ENCODE results near the gene AADACL4. TPM values are rescaled to one million over a fixed set of nuclear protein-coding genes. Genes with fewer than 3 reads are reported as not detected.

The AADACL4 gene
- total and polyA plus RNA-seq, 2 of the 8 experiments (the other 6 are each of a cell fraction or from before 2014, with no cell fraction given): 0.08 TPM; not detected in 1

- Histone ChIP-seq H3K56ac (replicated peaks; ENCODE audit: insufficient read length, low read depth, low read length) (no peak overlapping the region), H3K4me3 (ENCODE audit: extremely low read depth in 1 of 4, insufficient read depth in 2 of 4, low read depth in 3 of 4, low read length in 4 of 4) (no peak overlapping the region), H4K8ac (ENCODE audit: extremely low read depth, insufficient read depth, low read length) (no peak overlapping the region), H3K9ac (replicated peaks in 1 of 4; ENCODE audit: extremely low read depth in 1 of 4, low read depth in 3 of 4, low read length in 3 of 4) (no peak overlapping the region), H3K79me1 (ENCODE audit: low read depth, low read length) (no peaks in the 10 kb centered on the region), H2BK5ac (ENCODE audit: low read depth, low read length) (no peak overlapping the region), H3K23me2 (ENCODE audit: low read depth, low read length) (no peaks in the 10 kb centered on the region), H2BK15ac (ENCODE audit: low read length) (no peak overlapping the region), H3K18ac (ENCODE audit: extremely low read depth, low read length) (no peak overlapping the region), H3K79me2 (ENCODE audit: control insufficient read depth in 1 of 2, insufficient read depth in 2 of 2, low read length in 2 of 2) (no peaks in the 10 kb centered on the region), H3K4me2 (ENCODE audit: insufficient read depth in 1 of 2, low read depth in 2 of 2, low read length in 2 of 2) (no peak overlapping the region), H4K91ac (replicated peaks; ENCODE audit: insufficient read length, low read length) (no peak overlapping the region), H3K23ac (ENCODE audit: insufficient read length) (no peak overlapping the region), H2BK120ac (replicated peaks; ENCODE audit: low read depth, low read length) (no peak overlapping the region), H3K4me1 (replicated peaks in 1 of 4; ENCODE audit: control insufficient read depth in 3 of 4, insufficient read depth in 4 of 4, low read length in 3 of 4) (no peaks in the 10 kb centered on the region), H3K36me3 (ENCODE audit: control insufficient read depth in 2 of 4, insufficient read depth in 4 of 4, low read length in 3 of 4) (no peaks in the 10 kb centered on the region), H2AK5ac (ENCODE audit: low read depth, low read length) (no peak overlapping the region), H3K4ac (replicated peaks; ENCODE audit: insufficient read length, low read depth, low read length) (no peak overlapping the region), H3K14ac (ENCODE audit: insufficient read length) (no peak overlapping the region), H2AFZ (ENCODE audit: low read length) (no peak overlapping the region), H2BK12ac (ENCODE audit: low read depth, low read length) (no peak overlapping the region), H2BK20ac (ENCODE audit: low read length) (no peak overlapping the region), H3K27me3 (replicated peaks in 1 of 4; ENCODE audit: control insufficient read depth in 3 of 4, extremely low read depth in 1 of 4, insufficient read depth in 3 of 4, low read length in 3 of 4) (0 out of 7 replicates have a peak, but pooled peaks cover 0 to 1% (median 0%) of the 10 kb centered on the region in 4 experiments), H3K9me3 (ENCODE audit: insufficient read depth in 2 of 2, low read depth in 1 of 2, low read length in 1 of 2) (peaks cover 3 to 10% of the 10 kb centered on the region in 2 experiments; a peak in 1 of 4 replicates), H4K5ac (ENCODE audit: insufficient read length, low read depth, low read length) (no peak overlapping the region), H3K27ac (ENCODE audit: low read depth, low read length) (no peak overlapping the region), H4K20me1 (replicated peaks in 1 of 2; ENCODE audit: control insufficient read depth in 1 of 2, insufficient read depth in 2 of 2, low read length in 2 of 2) (no peaks in the 10 kb centered on the region)
- no peak for TF ChIP-seq RFX5 (IDR thresholded peaks at IDR 0.05; ENCODE audit: borderline replicate concordance, low read depth, low read length)
- no peak for TF ChIP-seq TBP (IDR thresholded peaks at IDR 0.05; ENCODE audit: low read depth, low read length)
- TF ChIP-seq USF2 (IDR thresholded peaks at IDR 0.05; ENCODE audit: low read length): no peak
- TF ChIP-seq EGR1 (IDR thresholded peaks at IDR 0.05; ENCODE audit: borderline replicate concordance, low read depth, low read length): no peak
- no peak for TF ChIP-seq NRF1 (IDR thresholded peaks at IDR 0.05; ENCODE audit: low read depth, low read length)
- no peak for TF ChIP-seq GABPA (IDR thresholded peaks at IDR 0.05; ENCODE audit: borderline replicate concordance, insufficient read depth, low read length)
- no peak for TF ChIP-seq SP1 (IDR thresholded peaks at IDR 0.05; ENCODE audit: low read depth, low read length)
- ChIA-PET CTCF (ENCODE audit: partially characterized antibody) (interaction anchor here (0.6 kb wide), 1 partner anchor 342 kb away, joined by 3 read pairs; no protein-coding TSS in a partner anchor), POLR2A (ENCODE audit: partially characterized antibody) (no interaction called here)
- WGBS, 2 experiments (ENCODE audit: extremely low coverage in 1 of 2, insufficient coverage in 1 of 2, insufficient read length in 1 of 2, insufficient replicate concordance in 2 of 2, low coverage in 1 of 2, low lambda C conversion rate in 2 of 2, missing lambda C conversion rate in 1 of 2): 95% methylated on average over 8 of the region's 8 CpGs; no CpG with 5 or more reads in 1 of the 2 experiments
- DNase-seq (ENCODE audit: low read depth in 1 of 2, low spot score in 2 of 2): no peak
- FAIRE-seq: no peak
These were observed 10.8 kb downstream of the AADACL4 start for GRCh38 chr1:12654657-12655056.

All from H1 (cell line).